AG04450 (cell line): ENCODE data around the gene MYLK. TPM values are rescaled to one million over a fixed set of nuclear protein-coding genes. Genes with fewer than 3 reads are reported as not detected.

ENCODE experiments used
- CTCF ChIA-PET: fragments of 300-600, 350-600 bp; formaldehyde crosslinking; extraction: SDS; loops from one replicate; lab custom pipeline; 2022; ENCODE audit warnings: antibody characterized with exemption, inconsistent platforms; lab: Charles Lee
- POLR2A ChIA-PET: fragments of 350-600 bp; formaldehyde crosslinking; extraction: SDS; loops from one replicate; lab custom pipeline; 2021; ENCODE audit warnings: antibody characterized with exemption, inconsistent platforms; lab: Yijun Ruan, JAX
- DNase-seq: peaks from one replicate; pipeline ENCODE4 v3.0.0-alpha.2; 2011; ENCODE audit warnings: low read depth, low spot score
- H3K27ac ChIP-seq: one replicate; pipeline ENCODE4 v1.5.1; 2012; ENCODE audit warnings: low read depth, low read length, control low read depth
- H3K27me3 ChIP-seq: one replicate; pipeline ENCODE4 v1.6.0; 2012; ENCODE audit warnings: low read length; ENCODE audit not compliant: control insufficient read depth, insufficient read depth
- H3K4me3 ChIP-seq: 2 replicates; pipeline ENCODE4 v1.5.1; 2011; ENCODE audit warnings: mild to moderate bottlenecking, low read depth, low read length, control low read depth
- H3K9me3 ChIP-seq: 2 replicates; pipeline ENCODE4 v1.5.1; 2012; ENCODE audit warnings: low read length; ENCODE audit not compliant: control insufficient read depth, insufficient read depth
- CTCF ChIP-seq: IDR thresholded peaks from 2 replicates; pipeline ENCODE4 v1.5.1; 2011; ENCODE audit warnings: low read depth, low read length, control low read depth, inconsistent platforms
- polyA plus RNA-seq: library from polyadenylated mRNA; depleted of rRNA; stranded (reverse); fragments of >200 nt; gene quantifications from 2 replicates; pipeline ENCODE4 v1.2.3, GENCODE V29; 2011

MYLK gene
- polyA plus RNA-seq, 1 experiment = 1,320 TPM

GRCh38 chr3:123640311-123640710 is 243.8 kb downstream of the MYLK start:
- POLR2A ChIA-PET = no interaction called here
- no peaks in the 10 kb centered on the region for H3K27me3 ChIP-seq
- H3K4me3 ChIP-seq = no peak overlapping the region
- no peak overlapping the region for H3K27ac ChIP-seq
- TF ChIP-seq CTCF = no peak
- no peaks in the 10 kb centered on the region for H3K9me3 ChIP-seq
- CTCF ChIA-PET = interaction anchor here (3.3 to 5.5 kb wide), 2 partner anchors 13 to 83 kb away, joined by 24 to 112 read pairs; no protein-coding TSS in a partner anchor
- no peak for DNase-seq

GRCh38 chr3:123638936-123639689 is 245.0 kb downstream of the MYLK start:
- CTCF ChIA-PET = interaction anchor here (5.5 kb wide), 1 partner anchor 14 kb away, joined by 112 read pairs; no protein-coding TSS in a partner anchor
- Histone ChIP-seq H3K9me3 (no peaks in the 10 kb centered on the region), H3K27me3 (no peaks in the 10 kb centered on the region), H3K27ac (no peak overlapping the region), H3K4me3 (no peak overlapping the region)
- TF ChIP-seq CTCF = no peak
- POLR2A ChIA-PET = interaction anchor here (0.9 kb wide), 1 partner anchor 20 kb away, joined by 4 read pairs; no protein-coding TSS in a partner anchor
- no peak for DNase-seq

GRCh38 chr3:123637841-123638240 is 246.3 kb downstream of the MYLK start:
- ChIA-PET CTCF (no interaction called here), POLR2A (no interaction called here)
- DNase-seq = no peak
- Histone ChIP-seq H3K27me3 (no peaks in the 10 kb centered on the region), H3K4me3 (no peak overlapping the region), H3K9me3 (no peaks in the 10 kb centered on the region), H3K27ac (no peak overlapping the region)
- TF ChIP-seq CTCF = no peak

GRCh38 chr3:123637131-123637530 is 247.0 kb downstream of the MYLK start:
- ChIA-PET CTCF (no interaction called here), POLR2A (no interaction called here)
- no peak overlapping the region for H3K4me3 ChIP-seq

More at GRCh38 chr3:123637131-123637530, 247.0 kb downstream of the MYLK start:
- Histone ChIP-seq H3K9me3 (no peaks in the 10 kb centered on the region), H3K27ac (no peak overlapping the region), H3K27me3 (no peaks in the 10 kb centered on the region)
- no peak for TF ChIP-seq CTCF
- no peak for DNase-seq
